GM23338 (cell line): ENCODE results near the gene CACNA1C. TPM values are rescaled to one million over a fixed set of nuclear protein-coding genes. Genes with fewer than 3 reads are reported as not detected.

ENCODE experiments used
- ATAC-seq: fragments of 200-7000 bp; cut with Tn5 transposase; 3 replicates; pipeline ENCODE4 v1.9.1; 2020
- DNase-seq: peaks from one replicate; pipeline ENCODE4 v3.0.0-alpha.2; 2015; ENCODE audit warnings: low spot score
- H2AFZ ChIP-seq: fragments of 200-600 bp; sonication (generic); 2 replicates; pipeline ENCODE4 v1.8.0; 2016; ENCODE audit warnings: antibody characterized with exemption, mild to moderate bottlenecking, moderate library complexity
- H3F3A ChIP-seq: fragments of 200-600 bp; sonication (generic); replicated peaks from 2 replicates; pipeline ENCODE4 v1.8.0; 2017; ENCODE audit warnings: antibody characterized with exemption, mixed run types, low read depth
- H3K27ac ChIP-seq: fragments of 200-600 bp; sonication (generic); 2 replicates; pipeline ENCODE4 v1.6.1; 2016; ENCODE audit warnings: low read depth
- H3K27me3 ChIP-seq: fragments of 200-600 bp; sonication (generic); 2 replicates; pipeline ENCODE4 v1.8.0; 2016; ENCODE audit warnings: mild to moderate bottlenecking, mixed run types, moderate library complexity; ENCODE audit not compliant: insufficient read depth
- H3K36me3 ChIP-seq: fragments of 200-600 bp; sonication (generic); 2 replicates; pipeline ENCODE4 v1.8.0; 2016; ENCODE audit warnings: mild to moderate bottlenecking; ENCODE audit not compliant: insufficient read depth
- H3K4me1 ChIP-seq: fragments of 200-600 bp; sonication (generic); 2 replicates; pipeline ENCODE4 v1.8.0; 2016; ENCODE audit warnings: mild to moderate bottlenecking, moderate library complexity; ENCODE audit not compliant: insufficient read depth
- H3K4me2 ChIP-seq: fragments of 200-600 bp; sonication (generic); 2 replicates; pipeline ENCODE4 v1.7.1; 2017; ENCODE audit warnings: mixed run types
- H3K4me3 ChIP-seq: fragments of 200-600 bp; sonication (generic); 2 replicates; pipeline ENCODE4 v1.6.1; 2016; ENCODE audit warnings: mixed run types
- H3K79me2 ChIP-seq: fragments of 200-600 bp; sonication (generic); replicated peaks from 2 replicates; pipeline ENCODE4 v1.8.0; 2017; ENCODE audit warnings: mild to moderate bottlenecking; ENCODE audit not compliant: insufficient read depth
- H3K9me2 ChIP-seq: fragments of 200-600 bp; sonication (generic); 2 replicates; pipeline ENCODE4 v1.8.0; 2017; ENCODE audit not compliant: insufficient read depth
- H4K20me1 ChIP-seq: fragments of 200-600 bp; sonication (generic); replicated peaks from 2 replicates; pipeline ENCODE4 v1.8.0; 2017; ENCODE audit warnings: mild to moderate bottlenecking; ENCODE audit not compliant: insufficient read depth
- H3K27ac Mint-ChIP-seq: 2 replicates; pipeline ENCODE4 v1.8.0; 2020; ENCODE audit warnings: inconsistent platforms, mild to moderate bottlenecking, moderate library complexity, mixed read lengths
- H3K27me3 Mint-ChIP-seq: 3 replicates; pipeline ENCODE4 v1.8.0; 2022; ENCODE audit warnings: low read depth, mild to moderate bottlenecking, moderate library complexity, mixed read lengths, inconsistent platforms; ENCODE audit not compliant: insufficient read depth, poor library complexity
- H3K36me3 Mint-ChIP-seq: 3 replicates; pipeline ENCODE4 v1.8.0; 2021; ENCODE audit warnings: low read depth, mild to moderate bottlenecking, inconsistent platforms, moderate library complexity, mixed read lengths
- H3K4me1 Mint-ChIP-seq: 3 replicates; pipeline ENCODE4 v1.8.0; 2020; ENCODE audit warnings: mild to moderate bottlenecking, inconsistent platforms, mixed read lengths
- H3K4me3 Mint-ChIP-seq: 3 replicates; pipeline ENCODE4 v1.8.0; 2021; ENCODE audit warnings: moderate library complexity, mild to moderate bottlenecking, inconsistent platforms, mixed read lengths
- H3K9me3 Mint-ChIP-seq: 3 replicates; pipeline ENCODE4 v1.8.0; 2020; ENCODE audit warnings: moderate library complexity, mild to moderate bottlenecking, inconsistent platforms, mixed read lengths
- CREB1 ChIP-seq: fragments of 250-450 bp; sonication (Bioruptor Pico); IDR thresholded peaks from 2 replicates; pipeline ENCODE4 v1.5.0; 2020; ENCODE audit warnings: low read depth, mild to moderate bottlenecking, moderate library complexity
- EZH2 ChIP-seq: fragments of 200-600 bp; sonication (generic); IDR thresholded peaks from one replicate; pipeline ENCODE4 v1.8.0; 2017; ENCODE audit warnings: antibody characterized with exemption, mild to moderate bottlenecking, low read depth; ENCODE audit not compliant: unreplicated experiment
- EZH2phosphoT487 ChIP-seq: fragments of 200-600 bp; sonication (generic); IDR thresholded peaks from one replicate; pipeline ENCODE4 v1.8.1; 2018; ENCODE audit warnings: antibody characterized with exemption; ENCODE audit not compliant: unreplicated experiment
- JUNB ChIP-seq: IDR thresholded peaks from one replicate; pipeline ENCODE4 v1.6.1; 2016; ENCODE audit warnings: antibody characterized with exemption; ENCODE audit not compliant: unreplicated experiment
- NANOG ChIP-seq: IDR thresholded peaks from 2 replicates; pipeline ENCODE4 v1.6.1; 2016; ENCODE audit warnings: antibody characterized with exemption, borderline replicate concordance
- POLR2AphosphoS5 ChIP-seq: IDR thresholded peaks from 2 replicates; pipeline ENCODE4 v1.6.1; 2016; ENCODE audit warnings: antibody characterized with exemption, low read depth
- STAT1 ChIP-seq: IDR thresholded peaks from one replicate; pipeline ENCODE4 v1.6.1; 2016; ENCODE audit warnings: antibody characterized with exemption; ENCODE audit not compliant: unreplicated experiment
- ZNF114 ChIP-seq: fragments of 250-450 bp; sonication (Bioruptor Pico); IDR thresholded peaks from 2 replicates; pipeline ENCODE4 v1.5.0; 2020; ENCODE audit warnings: mild to moderate bottlenecking, moderate library complexity
- ZNF331 ChIP-seq: fragments of 250-450 bp; sonication (Bioruptor Pico); IDR thresholded peaks from 2 replicates; pipeline ENCODE4 v1.5.0; 2020; ENCODE audit warnings: low read depth, mild to moderate bottlenecking, moderate library complexity
- polyA plus RNA-seq: library from polyadenylated mRNA; unstranded; fragments of >200 nt; fragmentation: Nextera tagmentation; extraction: Ambion mirVana; gene quantifications from 2 replicates; pipeline ENCODE4 v1.2.1, GENCODE V29; 2016
- total RNA-seq: library from RNA; depleted of rRNA; stranded (reverse); fragments of >200 nt; shearing (Covaris generic); gene quantifications from 2 replicates; pipeline ENCODE4 v1.2.3, GENCODE V29; 2014
- TF ChIP-seq, protein P1 (sequence below): fragments of 250-450 bp; sonication (Bioruptor Pico); IDR thresholded peaks from 2 replicates; pipeline ENCODE4 v1.5.0; 2020; ENCODE audit warnings: mild to moderate bottlenecking, moderate library complexity
- TF ChIP-seq, protein P2 (sequence below): IDR thresholded peaks from 2 replicates; pipeline ENCODE4 v1.6.1; 2016; ENCODE audit warnings: antibody characterized with exemption
- TF ChIP-seq, protein P3 (sequence below), 2 experiments: fragments of 200-600 bp in 1 of 2; sonication (generic) in 1 of 2; conservative IDR thresholded peaks; 2 replicates each; pipeline versions ENCODE4 v1.5.1 to v1.6.1; 2016 to 2017; ENCODE audit warnings: antibody characterized with exemption in 2 of 2, low read depth in 2 of 2, mild to moderate bottlenecking in 2 of 2, moderate library complexity in 1 of 2
- TF ChIP-seq, protein P4 (sequence below): IDR thresholded peaks from one replicate; pipeline ENCODE4 v1.6.1; 2018; ENCODE audit warnings: antibody characterized with exemption; ENCODE audit not compliant: unreplicated experiment

Gene CACNA1C
- total and polyA plus RNA-seq, 2 experiments from 2014 or later = 0.78 to 2.1 TPM

DNA sequence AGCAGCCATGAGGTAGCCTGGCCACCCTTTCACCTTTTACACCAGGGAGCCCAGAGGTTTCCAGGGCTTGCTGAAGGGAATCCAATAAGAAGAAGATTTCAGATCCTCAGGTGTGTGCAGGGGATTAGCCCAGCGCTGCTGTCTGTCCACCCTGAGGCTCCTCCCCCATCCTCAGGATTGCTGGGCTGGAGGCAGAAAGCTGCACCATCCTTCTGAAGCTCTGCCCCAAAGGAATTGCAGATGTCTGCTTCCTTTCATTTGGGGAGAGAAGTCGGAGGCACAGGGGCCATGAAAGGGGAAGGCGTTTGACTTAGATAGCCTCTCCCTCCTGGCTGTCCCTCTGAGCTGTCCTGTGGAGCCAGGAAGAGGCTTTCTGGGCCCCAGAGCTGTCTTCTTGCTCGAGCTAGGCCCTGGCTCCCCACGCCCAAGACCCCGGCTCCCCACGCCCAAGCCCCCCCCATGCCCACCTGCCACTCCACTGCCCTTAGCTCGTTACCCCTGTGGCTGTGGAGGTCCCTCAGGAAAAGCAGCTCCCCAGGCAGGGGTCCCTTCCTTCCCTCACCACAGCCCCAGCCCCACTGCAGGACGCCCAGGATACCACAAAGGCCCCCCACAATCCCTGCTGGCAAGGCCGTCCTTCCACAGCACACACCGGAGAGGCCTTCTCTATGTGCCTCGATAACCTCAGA, 359.0 kb downstream of the CACNA1C start:
- DNase-seq = peak; percentile 25
- Histone ChIP-seq H3F3A (no peaks in the 10 kb centered on the region), H3K79me2 (no peaks in the 10 kb centered on the region), H3K27me3 (no peaks in the 10 kb centered on the region), H4K20me1 (no peaks in the 10 kb centered on the region), H3K4me2 (no peak overlapping the region), H3K9me2 (no peaks in the 10 kb centered on the region), H2AFZ (peak overlapping the region; percentile 86; the same call in 1 of the 2 replicates), H3K36me3 (no peaks in the 10 kb centered on the region), H3K4me3 (no peak overlapping the region), H3K4me1 (peaks cover 7% of the 10 kb centered on the region; the same call in 1 of the 2 replicates), H3K27ac (no peak overlapping the region)
- H3K27me3 Mint-ChIP-seq = peaks cover 9% of the 10 kb centered on the region
- TF ChIP-seq, protein P1, sequence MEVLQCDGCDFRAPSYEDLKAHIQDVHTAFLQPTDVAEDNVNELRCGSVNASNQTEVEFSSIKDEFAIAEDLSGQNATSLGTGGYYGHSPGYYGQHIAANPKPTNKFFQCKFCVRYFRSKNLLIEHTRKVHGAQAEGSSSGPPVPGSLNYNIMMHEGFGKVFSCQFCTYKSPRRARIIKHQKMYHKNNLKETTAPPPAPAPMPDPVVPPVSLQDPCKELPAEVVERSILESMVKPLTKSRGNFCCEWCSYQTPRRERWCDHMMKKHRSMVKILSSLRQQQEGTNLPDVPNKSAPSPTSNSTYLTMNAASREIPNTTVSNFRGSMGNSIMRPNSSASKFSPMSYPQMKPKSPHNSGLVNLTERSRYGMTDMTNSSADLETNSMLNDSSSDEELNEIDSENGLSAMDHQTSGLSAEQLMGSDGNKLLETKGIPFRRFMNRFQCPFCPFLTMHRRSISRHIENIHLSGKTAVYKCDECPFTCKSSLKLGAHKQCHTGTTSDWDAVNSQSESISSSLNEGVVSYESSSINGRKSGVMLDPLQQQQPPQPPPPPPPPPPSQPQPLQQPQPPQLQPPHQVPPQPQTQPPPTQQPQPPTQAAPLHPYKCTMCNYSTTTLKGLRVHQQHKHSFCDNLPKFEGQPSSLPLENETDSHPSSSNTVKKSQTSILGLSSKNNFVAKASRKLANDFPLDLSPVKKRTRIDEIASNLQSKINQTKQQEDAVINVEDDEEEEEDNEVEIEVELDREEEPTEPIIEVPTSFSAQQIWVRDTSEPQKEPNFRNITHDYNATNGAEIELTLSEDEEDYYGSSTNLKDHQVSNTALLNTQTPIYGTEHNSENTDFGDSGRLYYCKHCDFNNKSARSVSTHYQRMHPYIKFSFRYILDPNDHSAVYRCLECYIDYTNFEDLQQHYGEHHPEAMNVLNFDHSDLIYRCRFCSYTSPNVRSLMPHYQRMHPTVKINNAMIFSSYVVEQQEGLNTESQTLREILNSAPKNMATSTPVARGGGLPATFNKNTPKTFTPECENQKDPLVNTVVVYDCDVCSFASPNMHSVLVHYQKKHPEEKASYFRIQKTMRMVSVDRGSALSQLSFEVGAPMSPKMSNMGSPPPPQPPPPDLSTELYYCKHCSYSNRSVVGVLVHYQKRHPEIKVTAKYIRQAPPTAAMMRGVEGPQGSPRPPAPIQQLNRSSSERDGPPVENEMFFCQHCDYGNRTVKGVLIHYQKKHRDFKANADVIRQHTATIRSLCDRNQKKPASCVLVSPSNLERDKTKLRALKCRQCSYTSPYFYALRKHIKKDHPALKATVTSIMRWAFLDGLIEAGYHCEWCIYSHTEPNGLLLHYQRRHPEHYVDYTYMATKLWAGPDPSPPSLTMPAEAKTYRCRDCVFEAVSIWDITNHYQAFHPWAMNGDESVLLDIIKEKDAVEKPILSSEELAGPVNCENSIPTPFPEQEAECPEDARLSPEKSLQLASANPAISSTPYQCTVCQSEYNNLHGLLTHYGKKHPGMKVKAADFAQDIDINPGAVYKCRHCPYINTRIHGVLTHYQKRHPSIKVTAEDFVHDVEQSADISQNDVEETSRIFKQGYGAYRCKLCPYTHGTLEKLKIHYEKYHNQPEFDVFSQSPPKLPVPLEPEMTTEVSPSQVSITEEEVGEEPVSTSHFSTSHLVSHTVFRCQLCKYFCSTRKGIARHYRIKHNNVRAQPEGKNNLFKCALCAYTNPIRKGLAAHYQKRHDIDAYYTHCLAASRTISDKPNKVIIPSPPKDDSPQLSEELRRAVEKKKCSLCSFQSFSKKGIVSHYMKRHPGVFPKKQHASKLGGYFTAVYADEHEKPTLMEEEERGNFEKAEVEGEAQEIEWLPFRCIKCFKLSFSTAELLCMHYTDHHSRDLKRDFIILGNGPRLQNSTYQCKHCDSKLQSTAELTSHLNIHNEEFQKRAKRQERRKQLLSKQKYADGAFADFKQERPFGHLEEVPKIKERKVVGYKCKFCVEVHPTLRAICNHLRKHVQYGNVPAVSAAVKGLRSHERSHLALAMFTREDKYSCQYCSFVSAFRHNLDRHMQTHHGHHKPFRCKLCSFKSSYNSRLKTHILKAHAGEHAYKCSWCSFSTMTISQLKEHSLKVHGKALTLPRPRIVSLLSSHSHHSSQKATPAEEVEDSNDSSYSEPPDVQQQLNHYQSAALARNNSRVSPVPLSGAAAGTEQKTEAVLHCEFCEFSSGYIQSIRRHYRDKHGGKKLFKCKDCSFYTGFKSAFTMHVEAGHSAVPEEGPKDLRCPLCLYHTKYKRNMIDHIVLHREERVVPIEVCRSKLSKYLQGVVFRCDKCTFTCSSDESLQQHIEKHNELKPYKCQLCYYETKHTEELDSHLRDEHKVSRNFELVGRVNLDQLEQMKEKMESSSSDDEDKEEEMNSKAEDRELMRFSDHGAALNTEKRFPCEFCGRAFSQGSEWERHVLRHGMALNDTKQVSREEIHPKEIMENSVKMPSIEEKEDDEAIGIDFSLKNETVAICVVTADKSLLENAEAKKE (CRISPR knock-in tag) = no peak
- TF ChIP-seq CREB1 (CRISPR knock-in tag) (no peak), JUNB (no peak), POLR2AphosphoS5 (no peak), ZNF331 (no peak), EZH2 (no peak), EZH2phosphoT487 (no peak), NANOG (no peak), ZNF114 (CRISPR knock-in tag) (no peak), STAT1 (no peak)
- TF ChIP-seq, protein P2, sequence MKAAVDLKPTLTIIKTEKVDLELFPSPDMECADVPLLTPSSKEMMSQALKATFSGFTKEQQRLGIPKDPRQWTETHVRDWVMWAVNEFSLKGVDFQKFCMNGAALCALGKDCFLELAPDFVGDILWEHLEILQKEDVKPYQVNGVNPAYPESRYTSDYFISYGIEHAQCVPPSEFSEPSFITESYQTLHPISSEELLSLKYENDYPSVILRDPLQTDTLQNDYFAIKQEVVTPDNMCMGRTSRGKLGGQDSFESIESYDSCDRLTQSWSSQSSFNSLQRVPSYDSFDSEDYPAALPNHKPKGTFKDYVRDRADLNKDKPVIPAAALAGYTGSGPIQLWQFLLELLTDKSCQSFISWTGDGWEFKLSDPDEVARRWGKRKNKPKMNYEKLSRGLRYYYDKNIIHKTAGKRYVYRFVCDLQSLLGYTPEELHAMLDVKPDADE = no peak
- TF ChIP-seq, protein P3, sequence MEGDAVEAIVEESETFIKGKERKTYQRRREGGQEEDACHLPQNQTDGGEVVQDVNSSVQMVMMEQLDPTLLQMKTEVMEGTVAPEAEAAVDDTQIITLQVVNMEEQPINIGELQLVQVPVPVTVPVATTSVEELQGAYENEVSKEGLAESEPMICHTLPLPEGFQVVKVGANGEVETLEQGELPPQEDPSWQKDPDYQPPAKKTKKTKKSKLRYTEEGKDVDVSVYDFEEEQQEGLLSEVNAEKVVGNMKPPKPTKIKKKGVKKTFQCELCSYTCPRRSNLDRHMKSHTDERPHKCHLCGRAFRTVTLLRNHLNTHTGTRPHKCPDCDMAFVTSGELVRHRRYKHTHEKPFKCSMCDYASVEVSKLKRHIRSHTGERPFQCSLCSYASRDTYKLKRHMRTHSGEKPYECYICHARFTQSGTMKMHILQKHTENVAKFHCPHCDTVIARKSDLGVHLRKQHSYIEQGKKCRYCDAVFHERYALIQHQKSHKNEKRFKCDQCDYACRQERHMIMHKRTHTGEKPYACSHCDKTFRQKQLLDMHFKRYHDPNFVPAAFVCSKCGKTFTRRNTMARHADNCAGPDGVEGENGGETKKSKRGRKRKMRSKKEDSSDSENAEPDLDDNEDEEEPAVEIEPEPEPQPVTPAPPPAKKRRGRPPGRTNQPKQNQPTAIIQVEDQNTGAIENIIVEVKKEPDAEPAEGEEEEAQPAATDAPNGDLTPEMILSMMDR (conservative IDR thresholded peaks at IDR 0.05; ENCODE audit: low read depth in 2 of 2) = no peak
- TF ChIP-seq, protein P4, sequence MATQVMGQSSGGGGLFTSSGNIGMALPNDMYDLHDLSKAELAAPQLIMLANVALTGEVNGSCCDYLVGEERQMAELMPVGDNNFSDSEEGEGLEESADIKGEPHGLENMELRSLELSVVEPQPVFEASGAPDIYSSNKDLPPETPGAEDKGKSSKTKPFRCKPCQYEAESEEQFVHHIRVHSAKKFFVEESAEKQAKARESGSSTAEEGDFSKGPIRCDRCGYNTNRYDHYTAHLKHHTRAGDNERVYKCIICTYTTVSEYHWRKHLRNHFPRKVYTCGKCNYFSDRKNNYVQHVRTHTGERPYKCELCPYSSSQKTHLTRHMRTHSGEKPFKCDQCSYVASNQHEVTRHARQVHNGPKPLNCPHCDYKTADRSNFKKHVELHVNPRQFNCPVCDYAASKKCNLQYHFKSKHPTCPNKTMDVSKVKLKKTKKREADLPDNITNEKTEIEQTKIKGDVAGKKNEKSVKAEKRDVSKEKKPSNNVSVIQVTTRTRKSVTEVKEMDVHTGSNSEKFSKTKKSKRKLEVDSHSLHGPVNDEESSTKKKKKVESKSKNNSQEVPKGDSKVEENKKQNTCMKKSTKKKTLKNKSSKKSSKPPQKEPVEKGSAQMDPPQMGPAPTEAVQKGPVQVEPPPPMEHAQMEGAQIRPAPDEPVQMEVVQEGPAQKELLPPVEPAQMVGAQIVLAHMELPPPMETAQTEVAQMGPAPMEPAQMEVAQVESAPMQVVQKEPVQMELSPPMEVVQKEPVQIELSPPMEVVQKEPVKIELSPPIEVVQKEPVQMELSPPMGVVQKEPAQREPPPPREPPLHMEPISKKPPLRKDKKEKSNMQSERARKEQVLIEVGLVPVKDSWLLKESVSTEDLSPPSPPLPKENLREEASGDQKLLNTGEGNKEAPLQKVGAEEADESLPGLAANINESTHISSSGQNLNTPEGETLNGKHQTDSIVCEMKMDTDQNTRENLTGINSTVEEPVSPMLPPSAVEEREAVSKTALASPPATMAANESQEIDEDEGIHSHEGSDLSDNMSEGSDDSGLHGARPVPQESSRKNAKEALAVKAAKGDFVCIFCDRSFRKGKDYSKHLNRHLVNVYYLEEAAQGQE = no peak
- H3K4me3 Mint-ChIP-seq = no peak overlapping the region
- no peaks in the 10 kb centered on the region for H3K9me3 Mint-ChIP-seq
- H3K27ac Mint-ChIP-seq = no peak overlapping the region; the same call in 1 of the 2 replicates
- peak; percentile 69 for ATAC-seq
- no peaks in the 10 kb centered on the region for H3K36me3 Mint-ChIP-seq
- H3K4me1 Mint-ChIP-seq = peaks cover 36% of the 10 kb centered on the region
